NCI-H345 treated with DMSO at 0.1 percent for 48 hours (cell line): ENCODE data around the gene AHCYL1.
A peak's percentile ranks its signal among the peaks of the same experiment; 100 is the strongest.
"Not testable (repeated sequence)": the region's sequence is repeated elsewhere in the genome, so short reads cannot be mapped to it uniquely, and the experiment has no call there.

Experiments used
- DNase-seq: peaks from one replicate; lab custom pipeline; 2025; ENCODE audit not compliant: unreplicated experiment; lab: John Stamatoyannopoulos, UW

AHCYL1 gene

DNA sequence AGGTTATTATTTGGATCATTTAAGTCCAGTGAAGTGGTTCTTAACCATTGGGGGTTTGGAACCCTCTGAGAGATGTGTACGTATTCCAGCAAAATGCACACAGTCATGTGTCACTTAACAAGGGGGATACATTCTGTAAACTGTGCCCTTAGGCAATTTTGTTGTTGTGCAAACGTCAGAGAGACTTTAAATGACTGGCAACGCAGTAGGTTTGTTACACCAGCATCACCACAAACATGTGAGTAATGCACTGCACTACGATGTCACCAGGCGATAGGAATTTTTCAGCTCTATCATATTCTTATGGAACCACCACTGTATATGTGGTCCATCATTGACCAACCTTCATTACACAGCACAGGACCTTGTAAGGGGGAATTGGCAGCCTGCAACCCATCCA lies 11.9 kb downstream of the AHCYL1 start:
- no peak for DNase-seq

DNA sequence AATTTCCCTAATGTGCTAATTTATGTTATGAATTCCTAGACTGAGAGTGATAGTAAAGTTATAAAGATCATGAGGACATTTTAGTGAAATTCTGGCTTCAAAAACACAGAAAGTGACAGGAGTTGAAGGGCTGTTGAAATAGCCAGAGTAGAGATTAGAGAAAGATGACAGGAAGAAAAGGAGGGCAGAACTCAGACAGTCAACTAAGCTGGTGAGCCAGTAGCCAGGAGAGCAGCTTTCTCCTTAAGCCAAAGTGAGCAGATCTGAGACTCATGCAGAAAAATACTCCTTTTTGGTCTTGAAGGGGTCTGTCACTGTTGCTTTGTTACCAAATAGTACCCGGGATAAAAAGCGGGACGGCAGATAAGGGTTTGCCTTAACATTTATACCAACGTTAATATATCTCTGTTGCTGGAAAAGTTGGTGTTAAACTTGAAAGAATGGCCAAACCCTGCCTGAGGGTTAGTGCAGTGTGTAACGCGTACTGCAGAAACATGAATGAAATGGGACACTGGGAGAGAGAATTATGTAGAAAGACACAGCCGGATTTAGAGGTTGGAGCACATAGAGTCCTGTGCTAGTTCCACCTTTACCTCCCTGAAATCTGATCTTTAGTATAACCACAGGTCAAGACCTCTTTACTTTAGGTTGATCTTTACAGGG lies 12.8 kb downstream of the AHCYL1 start:
- no peak for DNase-seq

DNA sequence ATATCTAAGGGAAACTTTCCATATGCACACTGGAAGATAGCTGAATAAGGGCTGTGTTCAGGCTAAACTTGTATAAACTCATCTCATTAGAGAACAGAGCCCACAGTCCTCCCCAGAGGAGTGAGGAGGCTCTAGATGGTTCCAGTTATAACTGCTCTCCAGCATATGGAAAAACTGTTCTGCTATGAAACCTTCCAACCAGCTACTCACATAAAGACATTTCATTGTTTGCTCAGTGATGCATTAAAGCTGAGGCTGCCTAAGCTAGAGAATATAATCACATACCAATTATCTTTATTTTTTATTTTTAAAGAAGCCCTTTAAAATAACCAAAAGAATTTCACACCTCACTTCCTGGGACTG lies 13.3 kb downstream of the AHCYL1 start:
- no peak for DNase-seq

DNA sequence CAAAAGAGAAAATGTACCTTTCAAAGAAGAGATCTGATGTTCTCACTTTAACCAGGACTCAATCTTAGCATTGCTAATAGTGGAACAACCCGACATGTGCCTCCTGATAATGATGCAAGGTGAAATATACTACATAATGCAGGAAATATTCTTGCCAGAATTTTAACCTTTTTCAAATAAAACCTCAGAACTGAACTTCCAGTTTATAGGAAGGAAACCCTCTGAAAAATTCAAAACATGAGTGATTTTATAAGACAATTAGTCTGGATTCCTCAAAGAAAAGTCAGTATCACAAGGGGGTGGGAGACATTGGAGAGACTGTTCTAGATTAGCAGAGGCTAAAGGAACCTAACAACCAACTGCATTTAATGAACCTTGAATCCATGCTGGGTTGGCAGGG lies 18.1 kb downstream of the AHCYL1 start:
- DNase-seq, result no peak

DNA sequence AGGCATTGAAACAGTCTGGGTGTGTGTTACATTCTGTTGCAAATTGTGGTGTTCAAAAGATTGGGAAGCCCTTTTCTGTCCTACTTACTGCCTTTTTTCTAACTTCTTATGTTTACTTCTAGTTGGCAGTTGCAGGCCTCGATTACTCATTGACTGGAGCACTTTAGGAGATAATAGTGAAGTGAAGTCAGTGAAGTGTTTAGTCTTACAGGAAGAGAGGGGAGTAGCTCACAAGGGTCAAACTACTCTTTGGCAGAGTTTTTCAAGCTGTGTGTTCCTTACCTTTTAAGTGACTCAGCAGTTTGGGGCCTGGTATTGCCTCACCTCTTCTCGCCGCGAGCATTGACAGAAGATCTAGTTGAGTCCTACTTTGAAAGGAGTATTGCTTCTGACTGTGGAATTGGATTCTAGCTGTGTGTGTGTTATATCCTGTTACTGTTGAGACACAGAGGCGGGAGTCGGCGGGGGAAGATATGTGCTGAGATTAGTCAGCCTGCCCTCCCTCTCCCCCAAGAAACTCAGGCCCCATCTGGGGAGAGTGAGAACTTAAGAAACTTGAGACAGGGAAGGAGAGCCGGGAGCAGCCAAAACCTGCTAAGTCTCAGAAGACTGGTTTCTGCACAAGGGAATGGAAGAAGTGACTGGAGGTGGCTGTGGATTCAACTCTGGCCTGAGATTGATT lies 19.3 kb downstream of the AHCYL1 start:
- DNase-seq, result no peak

DNA sequence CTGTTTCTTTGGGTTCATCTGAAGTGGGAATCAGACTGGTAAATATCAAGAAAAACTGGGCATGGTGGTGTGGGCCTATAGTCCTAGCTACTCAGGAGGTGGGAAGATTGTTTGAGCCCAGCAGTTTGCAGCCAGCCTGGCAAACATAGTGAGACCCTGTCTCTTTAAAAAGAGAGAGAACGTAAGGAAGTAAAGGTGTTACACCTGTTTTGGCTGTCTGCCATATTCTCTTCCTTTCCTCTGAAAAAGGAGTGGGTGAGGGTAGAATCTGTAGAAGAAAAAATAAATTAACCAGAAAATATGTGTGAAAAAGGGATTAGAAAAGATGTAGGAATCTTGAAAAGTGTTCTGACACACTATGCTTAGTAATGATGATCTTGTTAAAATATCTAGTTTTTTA lies 20.0 kb downstream of the AHCYL1 start:
- DNase-seq, result no peak

DNA sequence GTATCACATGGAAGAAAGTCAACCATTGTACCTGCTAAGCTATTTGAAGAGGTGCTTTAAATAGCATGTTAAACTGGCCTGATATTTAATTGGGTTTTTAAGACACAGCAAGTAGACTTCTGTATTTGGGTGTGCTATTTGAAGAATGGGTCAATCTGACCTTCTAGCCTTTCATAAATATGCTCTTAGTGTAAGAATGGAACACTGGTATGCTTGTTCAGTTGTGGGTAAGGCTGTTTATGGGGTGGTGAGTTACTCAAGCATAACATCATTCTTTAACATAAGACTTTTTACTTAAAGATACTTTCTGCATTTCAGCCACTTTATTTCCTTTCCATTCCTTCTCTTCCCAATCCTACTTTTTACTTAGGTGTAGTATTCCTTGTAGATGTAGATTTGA lies 21.4 kb downstream of the AHCYL1 start:
- no peak for DNase-seq

DNA sequence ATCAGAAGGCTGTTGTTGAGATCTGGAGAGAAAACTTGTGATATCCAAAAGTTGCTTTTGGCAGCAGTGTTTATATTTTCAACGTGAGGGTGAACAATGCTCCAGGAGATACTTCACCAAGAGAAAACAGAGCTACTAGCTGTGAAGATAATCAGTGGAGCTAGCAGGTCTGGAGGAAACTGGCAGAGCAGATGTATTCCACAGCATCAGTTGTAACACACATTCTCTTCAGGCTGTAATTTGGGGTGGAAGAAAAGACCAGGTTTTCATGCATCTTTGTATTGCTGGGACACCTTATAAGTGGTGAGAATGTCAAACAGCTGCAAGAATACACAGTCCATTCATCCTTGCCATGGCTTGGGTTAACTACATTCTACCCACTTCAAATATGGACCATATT lies 22.0 kb downstream of the AHCYL1 start:
- DNase-seq, result no peak

DNA sequence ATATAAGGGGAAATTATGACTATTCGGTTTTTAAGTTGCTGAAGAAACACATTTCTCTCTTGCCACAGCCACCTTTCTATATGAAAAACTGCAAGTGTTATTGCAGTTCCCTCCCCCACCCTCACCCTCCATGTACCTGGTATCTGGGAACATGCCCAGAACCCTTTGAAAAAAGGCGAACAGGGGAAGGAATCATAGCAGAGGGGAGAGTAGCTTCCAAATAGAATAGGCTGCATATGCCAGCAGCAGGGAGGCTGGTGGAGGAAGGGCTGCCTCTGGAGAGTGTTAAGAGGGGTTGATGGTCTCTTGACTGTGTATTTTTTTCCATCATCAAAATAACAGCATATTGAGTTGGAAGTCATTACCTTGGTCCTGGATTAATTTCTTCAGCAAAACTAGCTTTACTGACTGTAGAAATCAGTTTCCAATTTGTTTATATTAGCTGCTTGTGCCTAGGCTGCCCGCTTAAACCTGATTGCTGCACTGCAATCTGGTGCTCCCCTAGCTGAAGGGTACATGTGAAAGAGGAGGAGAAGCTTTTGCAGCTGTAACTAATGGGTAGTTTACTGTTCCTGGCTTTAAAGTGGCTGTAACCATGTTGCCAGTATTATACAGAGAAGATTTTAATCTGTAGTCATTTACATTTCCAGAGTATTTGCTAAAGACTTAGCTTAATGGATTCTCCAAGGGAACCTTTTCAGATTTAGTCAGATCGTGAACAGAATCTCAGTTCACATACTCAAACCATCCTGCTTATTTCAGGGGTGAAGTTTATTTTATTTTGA lies 22.7 kb downstream of the AHCYL1 start:
- DNase-seq, result no peak

DNA sequence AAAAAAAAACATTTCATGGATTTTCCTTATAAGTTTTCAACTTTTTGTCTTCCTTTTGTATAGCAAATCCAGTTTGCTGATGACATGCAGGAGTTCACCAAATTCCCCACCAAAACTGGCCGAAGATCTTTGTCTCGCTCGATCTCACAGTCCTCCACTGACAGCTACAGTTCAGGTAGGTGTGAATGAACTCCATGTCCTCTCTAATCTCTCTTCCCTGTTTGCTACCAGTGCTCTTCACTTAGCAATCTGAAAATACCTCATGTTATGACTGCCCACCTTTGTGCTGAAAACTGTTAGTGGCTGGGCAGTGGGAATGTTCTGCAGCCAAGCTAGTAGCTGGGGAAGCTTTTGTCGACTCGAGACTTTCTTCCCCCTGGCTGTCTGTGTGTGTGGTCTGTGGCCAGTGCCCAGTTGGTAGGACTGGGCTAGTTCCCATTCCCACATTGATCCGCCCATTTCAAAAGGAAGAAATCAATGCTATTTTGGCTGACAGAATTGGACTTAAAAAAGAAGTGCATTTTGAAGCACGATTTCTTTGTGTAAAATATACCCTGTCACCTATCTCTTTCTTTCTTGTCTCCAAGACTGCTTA lies 24.5 kb downstream of the AHCYL1 start:
- DNase-seq, result no peak

DNA sequence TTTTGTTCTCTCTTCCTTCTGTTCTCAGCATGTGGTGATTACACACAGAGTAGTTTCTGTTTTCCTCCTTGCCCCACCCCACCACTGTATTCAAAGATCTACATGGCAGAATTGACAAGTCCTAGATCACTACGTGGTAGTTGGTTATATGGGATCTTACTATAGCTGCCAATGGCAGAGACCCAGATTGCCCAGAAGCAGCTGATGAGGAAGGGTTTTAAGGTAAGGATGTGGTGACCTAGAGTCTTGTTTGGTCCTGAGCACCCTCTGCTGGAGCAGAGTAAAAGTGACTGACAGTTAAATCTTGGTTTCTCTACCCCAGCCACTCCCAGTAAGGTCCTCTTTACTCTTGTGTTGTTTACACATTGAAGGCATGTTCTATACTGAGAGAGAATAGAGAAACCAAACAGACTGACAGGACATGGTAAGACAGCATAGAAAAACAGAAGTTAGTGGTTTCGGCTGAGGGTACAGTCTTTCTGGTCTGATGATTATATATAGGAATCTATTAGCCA lies 27.0 kb downstream of the AHCYL1 start:
- DNase-seq, result peak; percentile 7

DNA sequence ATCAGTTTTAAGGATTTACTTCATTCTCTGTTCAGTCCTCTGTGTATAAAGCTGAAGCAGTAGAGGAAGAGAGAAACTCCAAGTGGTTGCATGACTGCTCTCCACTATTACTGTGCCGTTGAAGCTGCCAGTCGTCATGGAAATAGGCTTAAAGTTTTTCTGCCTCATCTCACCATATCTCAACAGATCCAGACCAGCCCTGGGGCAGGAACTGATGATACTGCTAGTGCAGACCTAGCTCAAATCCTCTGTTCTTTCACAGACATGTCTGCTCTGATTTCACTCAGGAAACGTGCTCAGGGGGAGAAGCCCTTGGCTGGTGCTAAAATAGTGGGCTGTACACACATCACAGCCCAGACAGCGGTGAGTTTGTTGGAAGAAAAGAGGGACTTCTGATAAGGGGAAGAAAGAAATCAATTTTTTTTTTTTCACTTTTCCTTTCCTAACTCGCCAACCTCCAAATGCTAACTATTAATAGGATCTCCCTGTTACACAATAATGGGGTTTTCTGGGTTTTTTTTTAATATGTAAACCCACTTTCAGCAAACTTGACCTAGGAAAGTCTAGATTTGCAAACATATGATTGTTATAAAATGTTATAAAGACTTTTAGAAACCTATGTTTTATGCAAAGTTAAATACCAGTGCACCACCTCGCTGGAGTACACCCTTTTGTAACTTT lies 27.7 kb downstream of the AHCYL1 start:
- no peak for DNase-seq

DNA sequence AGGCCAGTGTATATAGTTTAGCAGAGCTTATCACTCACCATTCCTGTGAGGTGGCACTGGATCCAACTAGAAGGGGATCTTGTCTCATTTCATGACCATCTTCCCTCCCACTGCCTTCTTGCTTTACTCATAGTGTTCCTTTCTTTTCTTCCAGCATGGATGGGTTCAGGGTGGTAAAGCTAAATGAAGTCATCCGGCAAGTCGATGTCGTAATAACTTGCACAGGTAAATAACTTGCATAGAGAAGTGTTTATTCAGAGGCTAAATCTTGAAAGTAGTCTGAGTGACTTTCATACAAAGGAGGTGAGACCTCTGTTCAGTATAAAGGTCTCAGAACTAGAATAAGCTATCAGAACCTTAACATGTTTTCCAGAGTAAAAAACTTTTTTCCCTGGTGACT lies 33.2 kb downstream of the AHCYL1 start:
- DNase-seq, result no peak

DNA sequence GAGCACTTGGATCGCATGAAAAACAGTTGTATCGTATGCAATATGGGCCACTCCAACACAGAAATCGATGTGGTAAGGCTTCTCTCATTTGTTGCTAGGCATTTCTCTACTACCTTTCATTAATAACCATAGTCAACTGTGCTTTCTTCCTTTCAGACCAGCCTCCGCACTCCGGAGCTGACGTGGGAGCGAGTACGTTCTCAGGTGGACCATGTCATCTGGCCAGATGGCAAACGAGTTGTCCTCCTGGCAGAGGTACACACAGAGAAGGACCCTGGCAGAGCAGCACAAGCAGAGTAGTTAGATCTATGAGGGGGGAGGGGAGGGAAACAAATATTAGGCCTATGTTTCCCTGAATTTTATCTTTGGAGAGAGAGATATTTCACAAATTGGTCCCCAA lies 33.8 kb downstream of the AHCYL1 start:
- DNase-seq, result no peak

DNA sequence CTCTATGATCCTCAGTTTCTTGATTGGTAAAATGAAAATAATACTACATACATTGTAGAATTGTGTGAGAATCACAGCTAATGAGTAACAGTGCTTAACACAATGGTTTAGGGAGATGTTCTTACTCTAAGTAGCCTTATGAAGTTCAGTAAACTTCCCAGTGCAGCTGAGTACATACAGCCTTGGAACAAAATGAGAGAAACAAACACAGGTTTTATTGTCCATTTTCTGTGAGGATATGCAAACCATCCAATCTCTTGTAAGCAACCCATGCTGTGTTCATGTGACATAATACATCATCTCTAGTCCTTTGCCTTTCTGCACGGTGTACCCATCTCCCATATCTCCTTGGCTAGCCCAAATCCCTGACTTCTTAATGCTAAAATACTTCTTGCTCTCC lies 35.2 kb downstream of the AHCYL1 start:
- DNase-seq, result no peak

DNA sequence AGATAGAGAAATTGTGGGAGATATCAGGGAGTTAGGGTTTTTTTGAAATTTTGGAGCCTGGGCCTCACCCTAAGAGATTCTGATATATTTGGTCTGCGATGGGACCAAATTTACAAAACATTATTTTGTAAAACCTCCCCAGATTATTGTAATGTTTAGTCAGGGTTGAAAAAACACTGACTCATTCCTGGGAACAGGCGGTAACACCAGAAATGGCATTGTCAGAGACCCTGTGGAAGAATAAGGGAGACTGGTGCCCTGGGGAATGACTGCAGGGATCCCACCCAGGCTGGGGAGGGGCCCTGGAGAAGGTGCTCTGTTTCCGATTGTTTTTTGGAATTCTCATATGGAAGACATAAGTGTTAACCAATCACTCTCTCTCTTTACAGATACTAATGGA lies 36.7 kb downstream of the AHCYL1 start:
- DNase-seq, result no peak

DNA sequence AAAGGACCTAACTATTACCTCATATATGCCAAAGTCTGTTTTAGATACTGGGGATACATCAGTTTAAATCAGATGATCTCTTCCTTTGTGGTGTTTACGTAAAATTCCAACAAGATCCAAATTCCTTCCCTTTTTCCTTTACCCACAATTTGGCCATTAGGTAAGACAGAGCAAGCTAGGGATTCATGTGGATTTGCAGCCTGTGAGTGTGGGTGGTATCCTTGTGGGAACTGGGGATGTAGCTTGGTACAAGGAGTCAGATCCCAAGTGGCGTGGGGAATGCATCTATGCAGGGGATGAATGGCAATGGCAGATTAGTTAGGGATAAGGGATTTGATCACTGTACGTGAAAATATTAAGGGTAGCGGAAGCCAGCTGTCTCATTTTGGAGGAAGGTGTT lies 40.0 kb downstream of the AHCYL1 start:
- DNase-seq, result no peak

DNA sequence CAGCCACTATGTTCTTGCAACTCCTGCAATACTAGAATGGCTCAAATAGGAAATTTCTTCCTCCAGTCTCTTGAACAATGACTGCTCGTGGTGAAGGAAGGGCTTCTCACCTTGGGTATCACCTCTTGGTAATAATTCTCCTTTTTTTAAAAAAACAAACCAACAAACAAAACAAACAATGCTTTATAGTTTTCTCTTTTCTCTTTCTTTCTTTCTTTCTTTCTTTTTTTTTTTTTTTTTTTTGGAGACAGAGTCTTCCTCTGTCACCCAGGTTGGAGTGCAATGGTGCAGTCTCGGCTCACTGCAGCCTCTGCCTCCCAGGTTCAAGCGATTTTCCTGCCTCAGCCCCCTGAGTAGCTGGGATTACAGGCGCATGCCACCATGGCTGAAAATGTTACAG lies 46.1 kb downstream of the AHCYL1 start:
- not testable (repeated sequence) for DNase-seq

DNA sequence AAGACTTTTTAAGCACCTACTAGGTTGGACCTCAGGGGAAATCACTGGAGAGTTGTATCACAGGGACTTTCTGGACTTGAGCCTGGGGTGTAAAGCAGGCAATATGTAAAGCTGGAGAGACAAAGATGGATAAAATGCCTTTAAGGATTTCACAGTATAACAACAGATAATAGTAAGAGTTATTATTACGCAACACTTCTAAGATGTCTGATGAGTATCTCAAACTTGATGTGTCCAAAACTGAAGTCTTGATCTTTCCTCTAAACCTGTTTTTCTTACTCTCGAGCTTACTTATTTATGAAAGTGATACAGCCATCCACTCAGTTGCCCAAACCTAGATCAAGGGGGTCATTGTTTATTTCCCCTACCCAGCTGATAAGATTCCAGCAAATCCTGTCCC lies 47.8 kb downstream of the AHCYL1 start:
- no peak for DNase-seq

DNA sequence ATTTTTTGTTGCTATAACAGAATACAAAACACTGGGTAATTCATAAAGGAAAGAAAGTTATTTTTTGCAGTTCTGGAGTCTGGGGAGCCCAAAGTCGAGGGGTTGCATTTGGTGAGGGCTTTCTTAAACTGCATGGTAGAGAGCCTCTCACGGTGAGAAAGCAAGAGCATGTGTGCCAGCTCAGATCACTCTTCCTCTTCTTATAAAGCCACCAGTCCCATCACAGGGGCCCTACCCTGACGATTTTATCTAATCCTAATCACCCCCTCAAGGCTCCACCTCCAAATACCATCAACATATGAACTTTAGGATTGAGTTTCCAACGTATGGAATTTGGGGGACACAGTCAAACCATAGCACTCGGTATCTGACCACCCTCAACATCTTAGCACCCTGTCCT lies 48.9 kb downstream of the AHCYL1 start:
- no peak for DNase-seq

DNA sequence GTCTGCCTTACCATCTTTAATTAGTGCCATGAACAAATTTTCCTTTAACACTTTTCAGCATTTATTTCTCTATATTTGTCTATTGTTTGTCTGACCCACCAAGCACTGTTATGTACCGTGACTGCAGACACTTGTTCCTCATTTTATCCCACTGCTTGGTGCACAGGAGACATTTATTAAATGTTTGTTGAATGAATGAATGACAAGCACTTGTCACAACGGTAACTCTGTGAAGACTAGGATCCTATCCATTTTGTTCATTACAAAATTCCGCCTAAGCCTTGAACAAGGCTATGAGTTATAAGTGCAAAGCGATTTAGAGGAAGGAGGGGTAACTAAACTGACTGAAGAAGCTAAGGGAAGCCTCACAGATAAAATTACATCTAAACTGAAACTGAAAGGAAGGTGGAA lies 49.5 kb downstream of the AHCYL1 start:
- no peak for DNase-seq
